Frontal cortex (tissue), 4 donors: ENCODE data around the gene RAP1A. TPM values are rescaled to one million over a fixed set of nuclear protein-coding genes. Genes with fewer than 3 reads are reported as not detected.
A peak's percentile ranks its signal among the peaks of the same experiment; 100 is the strongest.
"Not testable (repeated sequence)": the region's sequence is repeated elsewhere in the genome, so short reads cannot be mapped to it uniquely, and the experiment has no call there.

ENCODE experiments used
- DNase-seq, 2 donors: peaks; one replicate each; pipeline ENCODE4 v3.0.0; 2012; ENCODE audit warnings: low spot score in 2 of 2
- FAIRE-seq: peaks from 2 replicates; lab custom pipeline; 2012; peaks lifted over from hg19 to GRCh38; lab: Jason Lieb, UNC
- total RNA-seq: library from RNA; depleted of rRNA; stranded (reverse); fragments of >200 nt; gene quantifications from one replicate; pipeline ENCODE4 v1.2.3, GENCODE V29; 2014
- donor health status: control.
- donor health status: control.
- donor health status: control.

The RAP1A gene
- total RNA-seq, 1 donor from 2014 or later = 35.1 TPM

DNA sequence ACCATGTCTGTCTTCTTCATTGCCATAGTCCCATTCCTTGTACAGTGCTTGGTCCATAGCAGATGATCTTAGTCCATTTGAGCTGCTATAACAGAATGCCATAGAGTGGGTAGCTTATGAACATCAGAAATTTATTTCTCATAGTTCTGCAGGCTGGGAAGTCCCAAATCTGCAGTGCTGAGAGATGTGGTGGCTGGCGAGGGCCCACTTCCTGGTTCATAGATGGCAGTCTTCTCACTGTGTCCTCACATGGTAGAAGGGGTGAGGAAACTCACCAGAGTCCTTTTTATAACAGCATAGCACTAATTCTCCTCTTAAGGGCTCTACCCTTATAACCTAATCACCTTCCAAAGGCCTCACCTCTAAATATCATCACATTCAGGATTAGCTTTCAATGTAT lies 23.1 kb upstream of the RAP1A start:
- FAIRE-seq = no peak

DNA sequence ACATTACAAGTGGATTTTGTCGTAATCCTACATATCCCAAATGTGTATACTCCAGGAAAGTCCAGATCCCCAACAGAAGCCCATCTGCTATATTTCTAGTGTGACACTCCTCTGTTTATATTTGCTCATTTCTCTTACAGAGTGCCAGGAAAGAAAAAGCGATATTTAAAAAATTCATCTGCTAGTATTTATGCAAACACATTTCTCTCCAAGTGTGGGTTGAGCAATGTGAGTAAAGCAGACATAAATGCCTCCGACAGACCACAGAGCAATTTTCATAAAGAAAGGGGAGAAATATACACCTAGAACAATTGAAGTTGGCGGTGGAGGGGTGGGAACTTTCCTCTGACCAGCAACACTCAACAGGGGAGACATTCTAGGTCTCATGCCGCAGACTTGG lies 22.2 kb upstream of the RAP1A start:
- no peak for FAIRE-seq

More for the DNA sequence above, 23.1 kb upstream of the RAP1A start:
- DNase-seq = no peak

DNA sequence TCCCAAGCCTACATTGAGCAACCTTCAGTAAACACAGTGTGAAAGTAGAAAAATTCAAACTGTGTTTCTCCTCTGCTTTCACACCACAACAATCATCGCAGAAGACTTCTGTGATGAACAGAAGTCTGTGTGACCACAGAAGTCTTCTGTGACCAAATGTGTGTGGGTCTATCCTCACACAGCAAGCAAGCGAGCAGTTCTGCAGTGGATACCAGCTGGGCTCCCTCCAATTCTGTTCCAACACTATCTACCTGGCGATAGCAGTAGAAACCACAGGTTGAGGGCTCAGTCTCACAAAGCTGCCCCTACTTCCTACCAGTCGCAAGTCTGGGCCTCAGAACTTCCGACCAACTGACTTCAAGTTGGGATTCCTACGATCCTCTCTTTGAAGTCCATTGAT lies 21.0 kb upstream of the RAP1A start:
- DNase-seq (no peak), FAIRE-seq (no peak)

More for the DNA sequence above, 22.2 kb upstream of the RAP1A start:
- DNase-seq = no peak

DNA sequence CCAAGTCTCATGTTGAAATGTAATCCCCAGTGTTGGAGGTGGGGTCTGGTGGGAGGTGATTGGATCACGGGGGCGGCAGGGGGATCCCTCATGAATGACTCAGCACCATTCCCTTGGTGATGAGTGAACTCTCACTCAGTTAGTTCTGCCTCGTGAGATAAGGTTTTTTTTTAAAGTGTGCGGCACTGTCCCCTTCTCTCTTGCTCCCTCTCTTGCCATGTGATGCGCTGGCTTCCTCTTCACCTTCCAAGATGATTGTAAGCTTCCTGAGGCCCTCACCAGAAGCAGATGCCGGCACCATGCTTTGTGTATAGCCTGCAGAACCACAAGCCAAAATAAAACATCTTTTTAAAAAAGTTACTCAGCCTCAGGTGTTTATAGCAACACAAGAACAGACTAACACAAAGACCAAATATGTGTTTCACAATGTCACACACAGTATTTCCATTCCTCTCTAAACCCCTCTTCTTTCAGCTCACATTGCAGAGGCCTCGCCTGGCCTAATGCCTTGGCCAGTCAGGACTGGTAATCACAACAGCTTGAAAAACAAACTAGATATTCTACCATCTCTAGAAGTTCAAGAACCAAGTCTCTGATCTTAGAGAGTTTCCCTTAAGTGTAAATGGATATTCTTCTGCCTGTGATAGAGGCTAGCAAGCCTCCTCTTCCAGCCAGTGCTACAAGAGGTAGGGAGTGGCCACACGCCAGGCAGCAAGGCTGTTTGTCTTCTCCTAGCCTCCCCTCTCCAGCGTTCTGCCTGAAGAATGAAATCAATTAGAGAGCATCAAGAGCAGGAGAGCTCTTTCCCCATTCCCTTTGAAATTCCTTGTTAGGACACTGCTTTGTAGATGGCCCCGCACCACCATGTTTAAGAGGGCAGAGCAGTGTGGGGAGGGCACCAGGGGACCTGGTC lies 19.6 kb upstream of the RAP1A start:
- no peak for FAIRE-seq
- DNase-seq = no peak

DNA sequence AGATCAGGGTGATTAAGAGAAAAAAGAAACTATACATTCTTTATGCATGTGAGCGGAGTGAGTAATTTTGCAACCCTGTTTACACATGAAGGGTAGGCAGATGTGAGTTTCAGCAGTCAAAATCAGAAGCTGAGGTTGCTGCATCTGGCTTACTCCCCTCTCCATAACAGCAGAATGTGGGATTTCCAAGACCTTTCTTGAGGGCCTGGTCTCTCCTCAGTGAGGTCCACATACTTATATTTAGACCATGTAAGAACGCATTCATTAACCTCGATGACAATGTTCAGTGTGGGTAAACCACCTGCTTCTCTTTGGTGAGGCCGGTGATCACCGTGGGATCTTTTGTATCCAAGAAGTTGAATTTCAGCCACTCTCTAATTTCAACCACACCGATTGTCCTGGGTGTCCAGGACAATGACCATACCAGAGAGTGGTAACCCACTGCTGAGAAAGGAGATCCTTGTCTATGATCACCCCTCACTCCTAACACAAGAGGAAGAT lies 18.7 kb upstream of the RAP1A start:
- FAIRE-seq (no peak), DNase-seq (no peak)

DNA sequence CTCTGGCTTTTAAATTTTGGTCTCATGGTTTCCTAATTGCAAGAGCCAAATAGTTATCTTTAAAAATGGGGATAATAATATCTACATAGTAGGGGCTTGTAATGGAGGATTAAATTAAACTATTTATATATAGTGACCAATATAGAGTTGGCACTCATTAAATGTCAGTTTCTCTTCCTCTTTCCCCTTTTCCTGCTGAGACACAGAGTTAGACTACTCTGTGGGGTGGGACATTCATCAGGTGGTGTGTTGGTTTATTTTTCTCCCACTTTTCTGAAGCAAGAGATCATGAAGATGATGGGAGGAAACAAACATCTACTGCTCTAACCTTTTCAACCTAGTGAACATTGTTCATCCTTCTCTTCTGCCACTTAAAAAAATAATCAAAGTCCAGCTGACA lies 17.3 kb upstream of the RAP1A start:
- DNase-seq (no peak), FAIRE-seq (no peak)

DNA sequence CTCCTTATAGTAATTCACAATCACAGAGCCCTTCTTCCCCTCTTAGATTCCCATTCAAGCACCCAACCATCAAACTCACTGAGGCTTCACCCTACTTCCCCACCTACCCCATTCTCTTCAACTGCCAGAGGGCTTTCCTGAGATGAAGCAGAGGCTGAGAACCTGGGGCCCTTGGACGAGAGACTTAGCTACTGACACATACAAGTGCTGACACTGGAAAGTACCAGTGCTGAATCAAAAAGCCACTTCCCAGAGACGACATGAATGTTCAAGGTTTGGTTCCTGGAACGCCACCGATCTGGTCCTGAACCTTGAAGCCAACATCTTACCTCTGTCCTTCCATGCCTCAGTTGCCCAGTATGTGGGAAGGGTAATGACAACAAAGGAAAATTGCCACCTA lies 16.6 kb upstream of the RAP1A start:
- no peak for DNase-seq
- no peak for FAIRE-seq

DNA sequence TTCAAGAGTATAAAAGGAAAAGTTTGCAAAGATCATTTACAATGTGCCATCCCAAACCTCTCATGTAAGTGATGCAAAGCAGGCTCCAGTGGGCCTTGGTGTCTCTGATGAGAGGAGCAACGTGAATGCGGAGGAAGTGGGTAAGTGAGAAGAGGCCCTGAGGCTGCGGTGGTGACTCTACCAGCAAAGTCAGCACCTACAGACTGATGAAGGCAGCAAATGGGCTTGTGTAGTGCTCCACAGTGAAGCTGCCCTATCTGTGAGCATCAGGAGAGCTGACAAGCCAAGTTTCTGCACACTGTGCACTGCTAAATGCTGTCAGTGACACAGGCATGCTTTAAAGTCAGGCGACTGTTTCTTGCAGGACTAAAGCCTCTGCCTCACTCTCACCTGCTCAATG lies 15.6 kb upstream of the RAP1A start:
- no peak for FAIRE-seq
- no peak for DNase-seq

DNA sequence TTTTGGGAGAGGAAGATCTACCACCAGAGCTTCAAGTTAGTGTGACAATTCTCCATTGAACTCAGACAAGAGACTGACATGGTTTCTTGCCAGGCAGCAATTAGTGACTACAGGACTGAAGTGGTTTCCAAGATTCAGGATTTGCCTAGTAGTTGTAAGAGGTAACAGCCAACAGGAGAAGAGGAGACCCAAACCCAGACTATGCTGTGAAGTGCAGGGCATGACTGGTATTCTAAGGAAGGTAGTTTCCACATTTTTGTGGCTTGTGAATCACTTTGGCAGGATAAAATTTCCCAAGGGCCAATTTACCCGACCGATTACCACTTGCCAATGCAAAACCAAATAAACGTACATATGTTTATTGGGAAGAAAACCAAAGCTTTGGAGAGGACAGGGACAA lies 14.7 kb upstream of the RAP1A start:
- FAIRE-seq (no peak), DNase-seq (no peak)

DNA sequence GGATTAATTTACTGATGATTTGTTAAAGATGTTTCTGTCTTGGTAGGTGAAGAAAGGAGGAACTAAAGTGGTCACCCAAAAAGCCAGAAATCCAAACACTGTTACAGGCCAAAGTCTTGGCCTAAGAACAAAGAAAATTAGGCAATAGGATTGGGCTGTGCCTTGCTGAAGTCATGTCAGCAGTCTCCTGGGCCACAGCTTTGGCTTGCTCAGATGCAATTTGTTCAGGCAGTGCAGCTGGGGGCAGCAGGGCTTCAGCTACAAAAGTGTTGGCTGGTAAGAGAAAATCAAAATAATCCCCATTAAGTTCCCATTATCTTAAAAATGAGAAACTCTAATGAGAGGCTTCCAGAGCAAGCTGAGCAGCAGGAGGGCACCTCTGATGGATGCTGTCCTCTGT lies 14.0 kb upstream of the RAP1A start:
- FAIRE-seq = no peak
- DNase-seq = no peak

DNA sequence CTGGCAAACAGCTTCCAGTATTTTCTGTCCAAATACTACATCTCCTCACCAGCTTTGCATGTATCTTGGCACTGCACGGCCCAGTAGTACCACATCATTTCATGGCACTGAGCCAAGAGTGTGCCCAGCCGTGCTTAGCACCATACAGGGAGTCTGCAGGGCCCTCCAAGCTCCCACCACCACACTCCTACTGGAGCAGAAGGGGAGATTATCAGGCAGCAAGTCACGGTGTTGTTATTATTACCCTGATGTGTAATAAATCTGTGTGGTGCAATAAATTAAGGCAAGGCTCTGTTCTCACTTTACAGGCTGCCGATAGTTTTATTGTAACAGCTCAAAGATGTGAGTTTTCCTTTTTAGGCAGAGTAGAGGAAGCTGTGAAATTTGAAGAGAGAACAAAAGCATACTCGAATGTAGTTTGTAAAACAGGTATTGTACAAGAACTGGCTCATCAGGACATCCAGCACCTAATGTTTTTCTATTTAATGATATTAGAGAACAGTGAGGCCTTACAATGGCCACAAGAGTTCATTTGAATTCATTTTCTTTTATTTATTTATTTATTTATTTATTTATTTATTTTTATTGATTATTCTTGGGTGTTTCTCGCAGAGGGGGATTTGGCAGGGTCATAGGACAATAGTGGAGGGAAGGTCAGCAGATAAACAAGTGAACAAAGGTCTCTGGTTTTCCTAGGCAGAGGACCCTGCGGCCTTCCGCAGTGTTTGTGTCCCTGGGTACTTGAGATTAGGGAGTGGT lies 13.0 kb upstream of the RAP1A start:
- DNase-seq, FAIRE-seq: not testable (repeated sequence)

DNA sequence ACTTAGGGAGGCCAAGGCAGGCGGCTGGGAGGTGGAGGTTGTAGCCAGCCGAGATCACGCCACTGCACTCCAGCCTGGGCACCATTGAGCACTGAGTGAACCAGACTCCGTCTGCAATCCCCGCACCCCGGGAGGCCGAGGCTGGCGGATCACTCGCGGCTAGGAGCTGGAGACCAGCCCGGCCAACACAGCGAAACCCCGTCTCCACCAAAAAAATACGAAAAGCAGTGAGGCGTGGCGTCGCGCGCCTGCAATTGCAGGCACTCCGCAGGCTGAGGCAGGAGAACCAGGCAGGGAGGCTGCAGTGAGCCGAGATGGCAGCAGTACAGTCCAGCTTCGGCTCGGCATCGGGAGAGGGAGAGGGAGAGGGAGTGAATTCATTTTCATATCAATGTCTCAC lies 11.1 kb upstream of the RAP1A start:
- not testable (repeated sequence) for DNase-seq, FAIRE-seq

DNA sequence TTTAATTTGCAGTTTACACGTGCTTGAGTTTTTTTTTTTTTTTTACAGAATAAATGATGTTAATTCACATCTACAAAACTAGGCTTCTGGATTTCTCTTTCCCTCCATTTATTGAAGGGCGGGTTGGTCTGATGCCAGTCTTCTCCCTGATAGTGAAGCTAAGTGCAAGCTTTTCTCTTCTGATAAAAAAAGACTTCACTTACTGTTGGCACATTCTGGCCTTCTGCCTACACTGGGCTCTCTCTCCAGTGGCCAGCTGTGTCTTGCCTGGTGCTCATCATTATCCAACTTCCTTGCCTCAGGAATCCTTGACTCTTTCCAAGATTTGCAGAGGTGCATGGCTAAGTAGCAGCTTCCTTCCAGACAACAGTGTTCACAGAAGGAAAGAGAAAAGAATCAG lies 7.6 kb upstream of the RAP1A start:
- DNase-seq (no peak), FAIRE-seq (no peak)

DNA sequence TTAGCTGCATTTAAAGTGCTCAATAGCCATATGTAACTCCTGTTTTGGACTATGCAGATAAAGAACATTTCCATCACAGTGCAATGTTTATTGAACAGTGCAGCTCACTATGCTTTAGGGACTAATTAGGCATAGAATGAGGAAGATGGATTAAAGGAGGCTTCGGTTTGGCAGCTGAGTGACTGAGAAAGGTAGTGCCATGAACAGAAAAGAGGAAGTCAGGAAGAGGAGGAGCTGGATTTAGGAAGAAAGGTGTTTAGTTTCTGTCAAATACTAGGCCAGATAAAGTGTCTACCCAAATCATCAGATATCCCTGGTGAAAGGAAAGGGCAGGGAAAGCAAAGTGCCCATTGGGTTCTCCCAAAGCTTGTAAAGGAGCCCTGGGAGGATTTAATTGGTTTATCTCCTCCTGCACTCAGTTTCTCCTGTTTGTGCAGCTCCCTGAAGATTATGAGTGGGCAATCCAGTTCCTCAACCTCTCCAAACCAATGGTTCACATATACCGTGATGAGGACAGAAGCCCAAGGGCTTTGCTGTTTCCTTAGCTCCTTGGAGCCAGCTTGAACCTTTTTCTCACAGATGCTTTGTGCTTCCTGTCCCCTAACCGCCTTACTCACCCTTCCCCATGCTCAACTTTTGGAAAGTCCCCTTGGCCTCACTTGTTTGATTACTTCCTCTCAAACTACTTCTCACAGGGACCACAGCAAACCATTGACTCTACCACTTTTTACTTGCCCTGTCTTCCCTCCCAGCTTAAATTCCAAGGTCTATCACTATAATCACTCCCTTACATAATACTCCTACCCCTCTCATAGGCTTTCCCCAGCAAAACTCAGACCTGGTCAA lies 3.5 kb upstream of the RAP1A start:
- FAIRE-seq = no peak
- no peak for DNase-seq

DNA sequence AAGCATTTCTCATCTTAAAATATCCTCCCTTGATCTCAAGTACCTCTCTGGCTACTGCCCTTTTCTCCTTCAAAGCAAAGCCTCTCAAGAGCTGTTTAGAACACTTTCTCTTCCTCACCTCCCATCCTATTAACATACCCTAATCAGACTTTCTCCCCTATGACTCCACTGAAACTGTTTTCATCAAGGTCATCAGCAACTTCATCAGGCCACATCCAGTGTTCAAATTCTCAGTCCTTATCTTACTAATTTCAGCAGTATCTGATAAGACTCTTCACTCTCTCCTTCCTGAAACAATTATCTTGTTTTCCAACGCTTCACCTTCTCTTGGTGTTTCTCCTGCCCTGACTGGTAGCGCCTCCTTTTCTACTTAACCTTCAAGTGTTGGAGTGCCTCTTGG lies 1.5 kb upstream of the RAP1A start:
- no peak for FAIRE-seq
- no peak for DNase-seq

DNA sequence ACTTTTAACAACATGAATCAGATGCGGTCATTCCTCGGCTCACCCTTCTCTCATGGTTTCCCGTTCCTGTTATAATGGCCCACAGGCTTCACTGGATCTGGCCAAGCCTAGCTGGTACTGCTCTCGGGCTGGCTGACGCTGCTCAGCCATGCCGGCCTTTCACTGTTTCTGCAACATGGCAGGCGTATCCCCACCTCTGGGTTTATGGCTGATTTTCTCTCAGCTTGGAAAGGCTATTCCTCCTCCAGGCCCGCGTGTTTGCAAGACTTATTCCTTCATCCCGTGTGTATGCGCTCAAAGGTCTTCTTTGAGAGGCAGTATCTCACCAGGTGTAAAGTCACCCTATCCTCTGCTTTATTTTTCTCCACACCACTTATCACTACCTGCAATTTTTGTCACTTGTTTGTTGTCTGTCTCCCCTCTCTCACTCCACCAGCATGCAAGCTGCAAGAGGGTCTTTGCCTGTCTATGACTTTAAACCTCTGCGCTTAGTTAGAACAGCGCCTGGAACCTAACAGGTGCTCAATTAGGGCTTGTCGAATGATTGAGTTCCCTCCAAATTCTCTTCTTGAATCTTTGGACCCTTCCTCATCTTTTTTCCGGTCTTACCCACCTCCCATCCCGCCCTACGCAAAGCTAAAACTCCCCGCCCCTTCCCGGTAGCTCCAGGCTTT lies 491 bp upstream of the RAP1A start:
- no peak for FAIRE-seq

DNA sequence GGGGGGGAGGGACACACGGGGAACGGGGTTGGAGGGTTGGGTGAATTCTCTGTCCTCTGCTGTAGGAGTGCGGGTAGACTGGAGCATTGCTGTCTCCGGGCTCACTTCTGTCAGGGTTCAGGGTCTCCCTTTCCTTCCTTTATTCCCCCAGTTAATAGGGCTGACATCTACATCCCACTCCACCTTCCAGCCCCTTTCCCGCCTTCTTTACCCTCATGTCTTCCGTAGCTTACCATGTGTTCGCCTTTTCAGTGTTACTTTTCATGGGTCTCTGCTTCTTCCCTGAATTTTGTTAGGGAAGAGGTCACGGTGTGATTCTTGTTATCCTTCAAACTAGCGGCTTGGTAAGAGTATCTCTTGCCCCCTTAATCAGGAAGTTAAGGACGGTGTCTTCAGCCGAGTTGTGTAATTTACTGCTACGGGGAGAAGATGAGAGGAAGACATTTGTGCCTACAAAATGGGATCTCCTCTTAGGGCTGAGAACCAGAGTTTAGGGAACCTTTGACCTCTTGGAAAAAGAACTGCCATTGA lies 917 bp downstream of the RAP1A start:
- no peak for FAIRE-seq

More for the DNA sequence above, 491 bp upstream of the RAP1A start:
- DNase-seq = peak in 1 of 2 donors; percentile 20

DNA sequence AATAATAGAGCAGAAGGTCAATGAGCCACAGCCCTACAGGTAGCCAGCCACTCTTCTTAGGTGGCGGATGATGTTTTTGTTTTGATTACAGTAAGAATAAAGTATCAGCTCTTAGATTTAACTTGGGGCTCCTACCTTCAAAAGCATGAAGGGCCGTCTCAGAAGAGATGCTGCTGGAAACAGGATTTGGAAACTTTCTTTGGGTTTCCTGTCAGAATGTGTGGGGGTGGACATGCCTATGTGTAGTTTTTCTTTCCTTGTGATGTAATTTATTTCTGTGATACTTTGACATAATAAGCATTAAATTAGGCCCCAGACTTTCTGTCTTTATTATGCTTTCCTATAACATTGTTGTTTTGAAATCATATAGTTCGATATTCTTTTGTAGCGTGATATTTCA lies 1.5 kb downstream of the RAP1A start:
- no peak for DNase-seq
- no peak for FAIRE-seq

More for the DNA sequence above, 917 bp downstream of the RAP1A start:
- no peak for DNase-seq

DNA sequence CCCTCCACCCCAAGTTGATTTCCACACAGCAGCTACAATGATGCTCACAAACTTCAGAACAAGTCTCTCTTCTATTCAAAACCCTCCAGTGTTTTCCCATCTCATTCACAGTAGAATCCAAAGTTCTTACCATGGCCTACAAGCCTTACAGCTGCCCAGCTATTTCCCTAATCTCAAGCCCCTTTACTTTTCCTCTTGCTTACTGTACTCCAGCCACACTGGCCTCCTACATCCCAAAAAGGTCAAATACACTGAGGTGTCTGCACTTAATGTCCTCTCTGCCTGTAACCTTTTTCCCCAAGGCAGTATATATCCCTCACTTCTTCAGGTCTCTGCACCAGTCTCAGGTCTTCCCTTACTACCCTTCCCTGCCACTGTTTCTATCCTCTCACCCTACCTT lies 2.6 kb downstream of the RAP1A start:
- FAIRE-seq (no peak), DNase-seq (no peak)
